Chondrocyte (in vitro differentiated cells): Measurements from ENCODE around the gene LYZL1. TPM values are rescaled to one million over a fixed set of nuclear protein-coding genes. Genes with fewer than 3 reads are reported as not detected.

Experiments used
- DNase-seq: peaks from one replicate; pipeline ENCODE4 v3.0.0; 2021; ENCODE audit warnings: mixed read lengths, low spot score
- H3K27ac Mint-ChIP-seq: one replicate; pipeline ENCODE4 v1.8.0; 2021; ENCODE audit warnings: mild to moderate bottlenecking, moderate library complexity, mixed read lengths; ENCODE audit not compliant: unreplicated experiment
- H3K27me3 Mint-ChIP-seq: 2 replicates; pipeline ENCODE4 v1.8.0; 2021; ENCODE audit warnings: low read depth, mixed read lengths
- H3K36me3 Mint-ChIP-seq: 2 replicates; pipeline ENCODE4 v1.8.0; 2021; ENCODE audit warnings: low read depth, mixed read lengths
- H3K4me1 Mint-ChIP-seq: 2 replicates; pipeline ENCODE4 v1.8.0; 2021; ENCODE audit warnings: low read depth, mild to moderate bottlenecking, mixed read lengths
- H3K4me3 Mint-ChIP-seq: one replicate; pipeline ENCODE4 v1.8.0; 2021; ENCODE audit warnings: mild to moderate bottlenecking, moderate library complexity, mixed read lengths; ENCODE audit not compliant: unreplicated experiment
- H3K9me3 Mint-ChIP-seq: 2 replicates; pipeline ENCODE4 v1.8.0; 2021; ENCODE audit warnings: low read depth, mixed read lengths
- total RNA-seq: library from RNA; stranded (reverse); gene quantifications from 3 replicates; pipeline ENCODE4 v1.2.1, GENCODE V29; 2021
- TF ChIP-seq, protein P1 (sequence below): fragments of 200-600 bp; sonication (generic); IDR thresholded peaks from 2 replicates; pipeline ENCODE4 v1.5.0; 2021; ENCODE audit warnings: antibody characterized with exemption, mild to moderate bottlenecking, moderate library complexity

Gene LYZL1
- total RNA-seq, 1 donor from 2014 or later, result not detected

DNA sequence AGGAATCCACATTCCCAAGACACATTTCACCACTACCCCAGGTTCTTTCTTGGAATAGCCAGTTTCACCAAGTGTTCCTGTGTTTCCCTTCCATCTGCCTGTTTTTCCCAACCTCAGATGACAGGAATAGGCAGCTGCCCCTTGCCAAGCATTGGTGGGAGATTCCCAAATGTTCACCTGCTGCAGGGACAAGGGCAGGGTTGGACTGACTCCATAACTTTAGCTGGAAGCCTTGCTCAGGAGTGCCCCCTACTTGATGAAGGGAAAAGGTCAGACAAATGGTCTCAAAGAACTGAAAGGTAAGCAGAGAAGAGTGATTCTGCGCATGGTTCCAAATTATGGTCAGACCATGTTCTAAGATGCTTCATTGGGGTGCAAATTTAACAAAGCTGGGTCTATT, 45.1 kb upstream of the LYZL1 start:
- H3K9me3 Mint-ChIP-seq, result no peaks in the 10 kb centered on the region
- H3K36me3 Mint-ChIP-seq, result no peaks in the 10 kb centered on the region
- DNase-seq, result no peak
- no peak overlapping the region for H3K27ac Mint-ChIP-seq
- H3K4me1 Mint-ChIP-seq, result peaks cover 4% of the 10 kb centered on the region
- H3K27me3 Mint-ChIP-seq, result peaks cover 3% of the 10 kb centered on the region
- TF ChIP-seq, protein P1, sequence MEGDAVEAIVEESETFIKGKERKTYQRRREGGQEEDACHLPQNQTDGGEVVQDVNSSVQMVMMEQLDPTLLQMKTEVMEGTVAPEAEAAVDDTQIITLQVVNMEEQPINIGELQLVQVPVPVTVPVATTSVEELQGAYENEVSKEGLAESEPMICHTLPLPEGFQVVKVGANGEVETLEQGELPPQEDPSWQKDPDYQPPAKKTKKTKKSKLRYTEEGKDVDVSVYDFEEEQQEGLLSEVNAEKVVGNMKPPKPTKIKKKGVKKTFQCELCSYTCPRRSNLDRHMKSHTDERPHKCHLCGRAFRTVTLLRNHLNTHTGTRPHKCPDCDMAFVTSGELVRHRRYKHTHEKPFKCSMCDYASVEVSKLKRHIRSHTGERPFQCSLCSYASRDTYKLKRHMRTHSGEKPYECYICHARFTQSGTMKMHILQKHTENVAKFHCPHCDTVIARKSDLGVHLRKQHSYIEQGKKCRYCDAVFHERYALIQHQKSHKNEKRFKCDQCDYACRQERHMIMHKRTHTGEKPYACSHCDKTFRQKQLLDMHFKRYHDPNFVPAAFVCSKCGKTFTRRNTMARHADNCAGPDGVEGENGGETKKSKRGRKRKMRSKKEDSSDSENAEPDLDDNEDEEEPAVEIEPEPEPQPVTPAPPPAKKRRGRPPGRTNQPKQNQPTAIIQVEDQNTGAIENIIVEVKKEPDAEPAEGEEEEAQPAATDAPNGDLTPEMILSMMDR, result peak; percentile 56
- no peak overlapping the region for H3K4me3 Mint-ChIP-seq

GRCh38 chr10:29244978-29245377, 43.9 kb upstream of the LYZL1 start:
- Mint-ChIP-seq H3K9me3 (no peaks in the 10 kb centered on the region), H3K27ac (no peak overlapping the region), H3K36me3 (no peaks in the 10 kb centered on the region), H3K27me3 (peaks cover 3% of the 10 kb centered on the region), H3K4me1 (no peaks in the 10 kb centered on the region), H3K4me3 (no peak overlapping the region)
- DNase-seq, result no peak
- TF ChIP-seq, protein P1, result no peak

DNA sequence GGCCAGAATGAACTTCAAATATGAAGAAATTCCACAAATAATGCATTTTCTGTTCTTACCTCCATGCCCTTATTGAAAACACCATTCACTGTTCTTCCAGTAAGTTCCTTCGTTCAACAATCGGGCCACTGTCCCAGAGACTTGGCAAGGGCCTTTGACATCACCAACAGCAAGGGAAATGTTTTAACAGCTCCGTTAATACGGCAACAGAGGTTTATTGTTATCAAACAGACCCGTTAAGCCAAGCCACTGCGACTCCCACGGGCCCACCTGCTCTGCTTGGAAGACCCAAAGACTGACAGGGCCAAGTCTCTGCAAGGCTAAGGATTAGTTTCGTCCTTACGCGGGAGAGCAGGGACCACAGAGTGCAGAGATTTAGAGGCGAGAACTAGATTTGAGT, 43.4 kb upstream of the LYZL1 start:
- TF ChIP-seq, protein P1, result no peak
- Mint-ChIP-seq H3K9me3 (no peaks in the 10 kb centered on the region), H3K4me1 (no peaks in the 10 kb centered on the region), H3K4me3 (no peak overlapping the region), H3K27ac (no peak overlapping the region), H3K27me3 (peaks cover 3% of the 10 kb centered on the region), H3K36me3 (no peaks in the 10 kb centered on the region)
- DNase-seq, result no peak

GRCh38 chr10:29246449-29246848, 42.4 kb upstream of the LYZL1 start:
- Mint-ChIP-seq H3K27me3 (peaks cover 3% of the 10 kb centered on the region), H3K4me3 (no peak overlapping the region), H3K36me3 (no peaks in the 10 kb centered on the region), H3K4me1 (no peaks in the 10 kb centered on the region), H3K9me3 (no peaks in the 10 kb centered on the region), H3K27ac (no peak overlapping the region)
- DNase-seq, result no peak
- TF ChIP-seq, protein P1, result no peak

GRCh38 chr10:29248158-29248557, 40.7 kb upstream of the LYZL1 start:
- Mint-ChIP-seq H3K27ac (no peak overlapping the region), H3K36me3 (no peaks in the 10 kb centered on the region), H3K27me3 (peaks cover 3% of the 10 kb centered on the region), H3K4me1 (peaks cover 4% of the 10 kb centered on the region), H3K9me3 (no peaks in the 10 kb centered on the region), H3K4me3 (no peak overlapping the region)
- TF ChIP-seq, protein P1, result no peak
- DNase-seq, result no peak
